CD14-positive monocyte (primary cell): ENCODE results near the gene NSMCE1. TPM values are rescaled to one million over a fixed set of nuclear protein-coding genes. Genes with fewer than 3 reads are reported as not detected.

ENCODE experiments used
- DNase-seq, 3 donors: peaks; one replicate each; pipeline ENCODE4 v3.0.0-alpha.2; 2011 to 2022
- H2AFZ ChIP-seq: 2 replicates; pipeline ENCODE4 v1.6.0; 2012; ENCODE audit warnings: mild to moderate bottlenecking, low read depth, low read length, inconsistent platforms; ENCODE audit not compliant: insufficient read depth, poor library complexity, severe bottlenecking
- H3K27ac ChIP-seq, 2 donors: 1 replicate in 1 of 2; 2 replicates in 1 of 2; pipeline ENCODE4 v1.5.1; 2012 to 2013; ENCODE audit warnings: low read length in 2 of 2, control low read depth in 1 of 2, inconsistent platforms in 1 of 2, low read depth in 1 of 2, mild to moderate bottlenecking in 1 of 2
- H3K27me3 ChIP-seq, 2 donors: one replicate each; pipeline versions ENCODE4 v1.6.0 to v1.6.1; 2011 to 2013; ENCODE audit warnings: low read length in 2 of 2; ENCODE audit not compliant: control insufficient read depth in 2 of 2, insufficient read depth in 2 of 2
- H3K36me3 ChIP-seq, 2 donors: replicated peaks in 1 of 2; 1 replicate in 1 of 2; 2 replicates in 1 of 2; pipeline versions ENCODE4 v1.5.1 to v1.6.1; 2012 to 2013; ENCODE audit warnings: low read length in 2 of 2, control low read depth in 1 of 2, inconsistent platforms in 1 of 2, mild to moderate bottlenecking in 1 of 2; ENCODE audit not compliant: insufficient read depth in 2 of 2, control insufficient read depth in 1 of 2
- H3K4me1 ChIP-seq, 2 donors: 1 replicate in 1 of 2; 2 replicates in 1 of 2; pipeline versions ENCODE4 v1.5.1 to v1.6.1; 2012 to 2013; ENCODE audit warnings: low read length in 2 of 2, control low read depth in 1 of 2, inconsistent platforms in 1 of 2, mild to moderate bottlenecking in 1 of 2, moderate library complexity in 1 of 2; ENCODE audit not compliant: insufficient read depth in 2 of 2, control insufficient read depth in 1 of 2
- H3K4me2 ChIP-seq: replicated peaks from 2 replicates; pipeline ENCODE3; 2012; ENCODE audit warnings: low read length, moderate library complexity, mild to moderate bottlenecking; ENCODE audit not compliant: poor library complexity, severe bottlenecking; ENCODE audit errors: extremely low read depth
- H3K4me3 ChIP-seq, 3 experiments: fragments of 200-600 bp in 1 of 3; sonication (generic) in 1 of 3; replicated peaks in 1 of 3; 1 replicate in 2 of 3; 2 replicates in 1 of 3; pipeline ENCODE4 v1.5.1; 2011 to 2013; ENCODE audit warnings: low read length in 3 of 3, mild to moderate bottlenecking in 3 of 3, control low read depth in 2 of 3, low read depth in 2 of 3, inconsistent platforms in 1 of 3, moderate library complexity in 1 of 3
- H3K79me2 ChIP-seq: 2 replicates; pipeline ENCODE4 v1.6.0; 2012; ENCODE audit warnings: mild to moderate bottlenecking, control low read depth, inconsistent platforms, low read length, moderate library complexity; ENCODE audit not compliant: insufficient read depth
- H3K9ac ChIP-seq: 2 replicates; pipeline ENCODE4 v1.6.0; 2017; ENCODE audit warnings: low read length, mild to moderate bottlenecking; ENCODE audit not compliant: insufficient read depth, poor library complexity, severe bottlenecking
- H3K9me3 ChIP-seq, 2 donors: replicated peaks in 1 of 2; 1 replicate in 1 of 2; 2 replicates in 1 of 2; pipeline versions ENCODE4 v1.5.1 to v1.6.1; 2012 to 2013; ENCODE audit warnings: low read length in 2 of 2, control low read depth in 1 of 2; ENCODE audit not compliant: control insufficient read depth in 1 of 2, insufficient read depth in 1 of 2
- H4K20me1 ChIP-seq: 2 replicates; pipeline ENCODE4 v1.6.0; 2012; ENCODE audit warnings: mild to moderate bottlenecking, low read length, control low read depth, moderate library complexity; ENCODE audit not compliant: insufficient read depth
- H3K27ac Mint-ChIP-seq, 7 donors: one replicate each; pipeline ENCODE4 v1.8.0; 2020; ENCODE audit warnings: mild to moderate bottlenecking in 7 of 7, mixed read lengths in 7 of 7, moderate library complexity in 6 of 7, inconsistent platforms in 2 of 7
- H3K27me3 Mint-ChIP-seq, 3 donors: one replicate each; pipeline ENCODE4 v1.8.0; 2021 to 2022; ENCODE audit warnings: low read depth in 3 of 3, mild to moderate bottlenecking in 3 of 3, mixed read lengths in 3 of 3, moderate library complexity in 3 of 3, inconsistent platforms in 1 of 3
- H3K36me3 Mint-ChIP-seq, 2 donors: one replicate each; pipeline ENCODE4 v1.8.0; 2020; ENCODE audit warnings: mixed read lengths in 2 of 2, inconsistent platforms in 1 of 2, mild to moderate bottlenecking in 1 of 2
- H3K4me1 Mint-ChIP-seq: one replicate; pipeline ENCODE4 v1.8.0; 2020; ENCODE audit warnings: mild to moderate bottlenecking, mixed read lengths
- H3K4me3 Mint-ChIP-seq, 2 donors: one replicate each; pipeline ENCODE4 v1.8.0; 2020; ENCODE audit warnings: mild to moderate bottlenecking in 2 of 2, mixed read lengths in 2 of 2, moderate library complexity in 1 of 2
- H3K9me3 Mint-ChIP-seq, 7 donors: one replicate each; pipeline ENCODE4 v1.8.0; 2020 to 2022; ENCODE audit warnings: mixed read lengths in 7 of 7, mild to moderate bottlenecking in 6 of 7, moderate library complexity in 6 of 7, inconsistent platforms in 2 of 7
- WGBS: methylation state at CpG from one replicate; pipeline ENCODE4 v1.1.5; 2013; ENCODE audit warnings: missing lambda C conversion rate; ENCODE audit not compliant: insufficient coverage; 5-methylcytosine and 5-hydroxymethylcytosine counted together
- intact Hi-C, 2 donors: fragments of 100-400 bp; cut with micrococcal nuclease; formaldehyde crosslinking; loops; one replicate each; pipeline versions ENCODE4 v1.15.0 to v1.15.1; 2023
- polyA plus RNA-seq, 3 donors: library from polyadenylated mRNA; depleted of rRNA in 1 of 3; unstranded in 2 of 3; stranded (reverse) in 1 of 3; fragments of 300-500 nt in 2 of 3; fragments of >200 nt in 1 of 3; fragmentation: Illumina TruSeq in 2 of 3; gene quantifications; 1 replicate in 2 of 3; 2 replicates in 1 of 3; pipeline ENCODE4 v1.2.3, GENCODE V29; 2012 to 2021
- TF ChIP-seq, protein P1 (sequence below): fragments of 200-600 bp; IDR thresholded peaks from one replicate; pipeline ENCODE4 v1.8.0; 2022; ENCODE audit warnings: antibody characterized with exemption, mild to moderate bottlenecking

Gene NSMCE1
- polyA plus RNA-seq, 3 donors = 19.6 to 85.2 (median 82.6) TPM

DNA sequence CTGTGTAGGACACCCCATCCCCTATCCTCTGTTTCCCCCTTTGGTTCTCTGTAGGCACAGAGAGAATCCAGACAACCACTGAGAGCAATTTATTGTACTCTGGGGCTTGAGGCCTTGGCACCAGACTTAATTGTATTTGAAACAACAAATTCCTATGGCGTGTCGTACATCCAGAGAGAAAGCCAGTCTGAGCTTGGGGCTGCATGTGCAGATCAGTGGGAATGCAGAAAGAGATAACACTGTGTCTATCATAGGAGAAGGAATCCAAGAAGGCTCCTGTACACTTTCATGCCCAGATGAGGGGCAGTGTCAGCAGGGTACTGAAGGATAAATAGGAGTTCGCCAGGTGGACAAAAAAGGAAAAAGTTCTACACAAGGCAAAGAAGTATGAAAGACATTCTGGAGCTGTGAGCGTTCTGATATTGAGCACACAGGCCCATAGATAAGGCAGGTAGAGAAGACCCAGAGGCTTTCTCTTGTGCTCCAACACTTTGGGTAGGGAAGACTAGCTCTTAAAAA lies 23.2 kb upstream of the NSMCE1 start:
- DNase-seq = no peak
- peaks cover 0 to 3% (median 1%) of the 10 kb centered on the region in 3 donors for H3K27me3 Mint-ChIP-seq
- Histone ChIP-seq H3K36me3 (no peaks in the 10 kb centered on the region), H4K20me1 (no peaks in the 10 kb centered on the region), H3K9ac (no peak overlapping the region), H3K4me2 (no peak overlapping the region), H3K4me1 (peaks cover 23% of the 10 kb centered on the region in 2 donors), H3K9me3 (no peaks in the 10 kb centered on the region), H3K27ac (no peak overlapping the region), H3K4me3 (no peak overlapping the region), H3K79me2 (no peaks in the 10 kb centered on the region), H2AFZ (no peak overlapping the region), H3K27me3 (no peaks in the 10 kb centered on the region)
- H3K9me3 Mint-ChIP-seq = peaks cover 0 to 6% (median 0%) of the 10 kb centered on the region in 7 donors
- peaks cover 3 to 6% of the 10 kb centered on the region in 2 donors for H3K36me3 Mint-ChIP-seq
- peak overlapping the region in 2 of 7 donors; percentile 10 to 37 for H3K27ac Mint-ChIP-seq
- WGBS = 95% methylated on average over 3 of the region's 4 CpGs
- TF ChIP-seq, protein P1, sequence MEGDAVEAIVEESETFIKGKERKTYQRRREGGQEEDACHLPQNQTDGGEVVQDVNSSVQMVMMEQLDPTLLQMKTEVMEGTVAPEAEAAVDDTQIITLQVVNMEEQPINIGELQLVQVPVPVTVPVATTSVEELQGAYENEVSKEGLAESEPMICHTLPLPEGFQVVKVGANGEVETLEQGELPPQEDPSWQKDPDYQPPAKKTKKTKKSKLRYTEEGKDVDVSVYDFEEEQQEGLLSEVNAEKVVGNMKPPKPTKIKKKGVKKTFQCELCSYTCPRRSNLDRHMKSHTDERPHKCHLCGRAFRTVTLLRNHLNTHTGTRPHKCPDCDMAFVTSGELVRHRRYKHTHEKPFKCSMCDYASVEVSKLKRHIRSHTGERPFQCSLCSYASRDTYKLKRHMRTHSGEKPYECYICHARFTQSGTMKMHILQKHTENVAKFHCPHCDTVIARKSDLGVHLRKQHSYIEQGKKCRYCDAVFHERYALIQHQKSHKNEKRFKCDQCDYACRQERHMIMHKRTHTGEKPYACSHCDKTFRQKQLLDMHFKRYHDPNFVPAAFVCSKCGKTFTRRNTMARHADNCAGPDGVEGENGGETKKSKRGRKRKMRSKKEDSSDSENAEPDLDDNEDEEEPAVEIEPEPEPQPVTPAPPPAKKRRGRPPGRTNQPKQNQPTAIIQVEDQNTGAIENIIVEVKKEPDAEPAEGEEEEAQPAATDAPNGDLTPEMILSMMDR = no peak
- intact Hi-C loops = no loop called here
- no peak overlapping the region for H3K4me3 Mint-ChIP-seq
- peaks cover 24% of the 10 kb centered on the region for H3K4me1 Mint-ChIP-seq

DNA sequence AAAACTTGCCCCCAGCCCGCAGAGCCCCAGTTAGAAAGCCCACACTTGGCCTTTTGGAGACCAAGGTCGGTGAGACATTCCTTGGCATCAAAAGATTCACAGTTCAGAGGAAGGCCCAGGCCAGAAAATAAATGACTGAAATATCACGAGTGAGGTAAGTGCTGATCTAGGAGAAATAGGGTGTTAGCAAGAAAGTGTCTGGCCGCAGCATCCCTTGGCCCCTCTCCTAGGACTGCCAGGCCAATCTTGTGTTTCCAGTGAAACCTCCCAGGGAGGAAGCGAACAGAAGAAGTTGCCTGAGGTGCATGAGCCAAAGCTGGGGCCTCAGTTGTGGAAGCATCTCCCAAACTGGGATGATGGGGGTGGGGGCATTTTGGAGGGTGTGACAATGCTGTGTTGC lies 22.5 kb upstream of the NSMCE1 start:
- H4K20me1 ChIP-seq = no peaks in the 10 kb centered on the region
- H3K27me3 ChIP-seq = no peaks in the 10 kb centered on the region
- H3K9ac ChIP-seq = no peak overlapping the region
- Mint-ChIP-seq H3K27me3 (peaks cover 0 to 3% (median 1%) of the 10 kb centered on the region in 3 donors), H3K36me3 (peaks cover 3 to 6% of the 10 kb centered on the region in 2 donors), H3K4me3 (no peak overlapping the region), H3K27ac (no peak overlapping the region), H3K9me3 (peaks cover 0 to 6% (median 0%) of the 10 kb centered on the region in 7 donors), H3K4me1 (peaks cover 30% of the 10 kb centered on the region)
- peaks cover 29 to 30% of the 10 kb centered on the region in 2 donors for H3K4me1 ChIP-seq
- intact Hi-C loops = no loop called here
- H3K9me3 ChIP-seq = no peaks in the 10 kb centered on the region
- WGBS = 100% methylated on average over 4 of the region's 5 CpGs
- no peak overlapping the region for H3K4me3 ChIP-seq
- H3K36me3 ChIP-seq = no peaks in the 10 kb centered on the region
- no peak overlapping the region for H3K27ac ChIP-seq
- no peak overlapping the region for H3K4me2 ChIP-seq
- TF ChIP-seq, protein P1 = no peak
- DNase-seq = no peak
- no peak overlapping the region for H2AFZ ChIP-seq
- H3K79me2 ChIP-seq = no peaks in the 10 kb centered on the region
